Gastrocnemius medialis (tissue), 4 donors: ENCODE results near the gene GID8. TPM values are rescaled to one million over a fixed set of nuclear protein-coding genes. Genes with fewer than 3 reads are reported as not detected.

Experiments
- ATAC-seq, 2 donors: fragments of 150-250 bp; one replicate each; pipeline ENCODE4 v1.9.1; 2016
- DNase-seq, 2 donors: peaks; one replicate each; pipeline ENCODE4 v3.0.0-alpha.2; 2019
- H3K27ac ChIP-seq, 4 donors: fragments of 200-600 bp; sonication (generic); 1 replicate in 1 of 4; 2 replicates in 3 of 4; pipeline ENCODE4 v1.5.1; 2016 to 2018; ENCODE audit warnings: mild to moderate bottlenecking in 2 of 4, moderate library complexity in 1 of 4
- H3K27me3 ChIP-seq, 3 donors: fragments of 200-600 bp; sonication (generic) in 2 of 3; 1 replicate in 1 of 3; 2 replicates in 2 of 3; pipeline versions ENCODE4 v1.5.1 to v1.6.0; 2016 to 2019; ENCODE audit warnings: mild to moderate bottlenecking in 1 of 3, moderate library complexity in 1 of 3
- H3K36me3 ChIP-seq, 2 donors: fragments of 200-600 bp; sonication (generic) in 1 of 2; one replicate each; pipeline ENCODE4 v1.5.1; 2017 to 2018
- H3K4me1 ChIP-seq, 2 donors: fragments of 200-600 bp; sonication (generic) in 1 of 2; one replicate each; pipeline ENCODE4 v1.5.1; 2016 to 2017; ENCODE audit warnings: mild to moderate bottlenecking in 2 of 2
- H3K4me3 ChIP-seq, 4 donors: fragments of 200-600 bp; sonication (generic) in 3 of 4; 1 replicate in 1 of 4; 2 replicates in 3 of 4; pipeline ENCODE4 v1.5.1; 2016 to 2019; ENCODE audit warnings: mild to moderate bottlenecking in 2 of 4
- H3K9me3 ChIP-seq, 3 donors: fragments of 200-600 bp; sonication (generic) in 2 of 3; 1 replicate in 1 of 3; 2 replicates in 2 of 3; pipeline ENCODE4 v1.5.1; 2016 to 2019
- CTCF ChIP-seq, 5 experiments: fragments of 450-650 bp in 3 of 5; fragments of 200-600 bp in 2 of 5; sonication (generic) in 2 of 5; IDR thresholded peaks in 4 of 5; conservative IDR thresholded peaks in 1 of 5; 1 replicate in 4 of 5; 2 replicates in 1 of 5; pipeline ENCODE4 v1.5.1; 2016 to 2019; ENCODE audit warnings: antibody characterized with exemption in 5 of 5, mild to moderate bottlenecking in 3 of 5, moderate library complexity in 3 of 5
- POLR2A ChIP-seq, 2 donors: fragments of 450-650 bp; IDR thresholded peaks; one replicate each; pipeline ENCODE4 v1.6.1; 2017; ENCODE audit warnings: antibody characterized with exemption in 2 of 2, mild to moderate bottlenecking in 2 of 2, moderate library complexity in 2 of 2
- in situ Hi-C, 4 donors: fragments of 200-750 bp; cut with MboI; loops; one replicate each; pipeline versions ENCODE4 v1.15.0 to v1.8.0; 2017; ENCODE audit warnings: low sequenced_read_pairs in 4 of 4
- intact Hi-C: fragments of 100-400 bp; cut with DNase I; formaldehyde crosslinking; loops from one replicate; pipeline ENCODE4 v1.15.1; 2023; ENCODE audit warnings: low total_unique reads
- total RNA-seq, 4 donors: library from RNA; depleted of rRNA; stranded (reverse); fragments of >200 nt; gene quantifications; one replicate each; pipeline versions ENCODE4 v1.1.0 to v1.2.3, GENCODE V29; 2016

GID8 gene
- 10 to 100 TPM; 12.8 to 16.2 (median 13.5) TPM for total RNA-seq

- TF ChIP-seq CTCF (IDR thresholded peaks at IDR 0.05 in 4 of 5, conservative IDR thresholded peaks at IDR 0.05 in 1 of 5) (no peak), POLR2A (IDR thresholded peaks at IDR 0.05) (no peak)
- in situ Hi-C loops = no loop called here
- Histone ChIP-seq H3K36me3 (peaks cover 0 to 15% of the 10 kb centered on the region in 2 donors), H3K4me1 (peaks cover 31 to 42% of the 10 kb centered on the region in 2 donors), H3K9me3 (no peaks in the 10 kb centered on the region), H3K27me3 (no peaks in the 10 kb centered on the region), H3K4me3 (peak within 1 kb of the TSS; percentile 84 to 99 (median 92)), H3K27ac (peak within 1 kb of the TSS; percentile 88 to 98 (median 94))
- peak; percentile 68 to 70 for ATAC-seq
- intact Hi-C loops = loop anchor here (5.0 kb wide), 1 partner anchor 286 kb away; no protein-coding TSS in a partner anchor
- no peak for DNase-seq
Observed at GRCh38 chr20:62938105-62938888, at the start of gene GID8. Gene GID8, plus strand, starts transcription at chr20:62938147. Its CDS starts 3,356 bp downstream, at chr20:62941503.

GRCh38 chr20:62888406-62888805, 49.5 kb upstream of the GID8 start:
- no peaks in the 10 kb centered on the region for H3K4me1 ChIP-seq
- DNase-seq (no peak), ATAC-seq (no peak)
- H3K9me3 ChIP-seq = no peaks in the 10 kb centered on the region
- peaks cover 4 to 69% of the 10 kb centered on the region in 2 donors for H3K36me3 ChIP-seq
- no peaks in the 10 kb centered on the region for H3K27me3 ChIP-seq
- H3K4me3 ChIP-seq = no peak overlapping the region
- in situ Hi-C loops = loop anchor here in 1 of 4 donors (25.0 kb wide), 1 partner anchor 124 kb away; the partner anchor contains the start of gene BHLHE23
- no peak for TF ChIP-seq POLR2A (IDR thresholded peaks at IDR 0.05)
- no peak for TF ChIP-seq CTCF (IDR thresholded peaks at IDR 0.05 in 4 of 5, conservative IDR thresholded peaks at IDR 0.05 in 1 of 5)
- H3K27ac ChIP-seq = no peak overlapping the region
- intact Hi-C loops = no loop called here

GRCh38 chr20:62888910-62889309, 49.0 kb upstream of the GID8 start:
- no peak for DNase-seq
- Histone ChIP-seq H3K4me1 (no peaks in the 10 kb centered on the region), H3K36me3 (peaks cover 4 to 74% of the 10 kb centered on the region in 2 donors), H3K27me3 (no peaks in the 10 kb centered on the region), H3K4me3 (no peak overlapping the region), H3K9me3 (no peaks in the 10 kb centered on the region), H3K27ac (no peak overlapping the region)
- TF ChIP-seq CTCF (IDR thresholded peaks at IDR 0.05 in 4 of 5, conservative IDR thresholded peaks at IDR 0.05 in 1 of 5) (no peak), POLR2A (IDR thresholded peaks at IDR 0.05) (no peak)
- intact Hi-C loops = no loop called here
- in situ Hi-C loops = loop anchor here in 1 of 4 donors (25.0 kb wide), 1 partner anchor 123 kb away; the partner anchor contains the start of gene BHLHE23
- no peak for ATAC-seq

- Histone ChIP-seq H3K27ac (no peak overlapping the region), H3K4me3 (no peak overlapping the region), H3K9me3 (no peaks in the 10 kb centered on the region), H3K4me1 (no peaks in the 10 kb centered on the region), H3K36me3 (peaks cover 4 to 79% of the 10 kb centered on the region in 2 donors), H3K27me3 (no peaks in the 10 kb centered on the region)
- in situ Hi-C loops (loop anchor here in 1 of 4 donors (25.0 kb wide), 1 partner anchor 123 kb away; the partner anchor contains the start of gene BHLHE23), intact Hi-C loops (no loop called here)
- TF ChIP-seq CTCF (IDR thresholded peaks at IDR 0.05 in 4 of 5, conservative IDR thresholded peaks at IDR 0.05 in 1 of 5) (no peak), POLR2A (IDR thresholded peaks at IDR 0.05) (no peak)
- DNase-seq = no peak
- ATAC-seq = no peak
Observed at GRCh38 chr20:62889411-62889810, 48.5 kb upstream of the GID8 start.
